Large intestine (tissue), 3 donors: Measurements from ENCODE around the gene SDHAF2. TPM values are rescaled to one million over a fixed set of nuclear protein-coding genes. Genes with fewer than 3 reads are reported as not detected.
A peak's percentile ranks its signal among the peaks of the same experiment; 100 is the strongest.
"Not testable (repeated sequence)": the region's sequence is repeated elsewhere in the genome, so short reads cannot be mapped to it uniquely, and the experiment has no call there.

Experiments
- DNase-seq, 2 donors: peaks; one replicate each; pipeline versions ENCODE4 v3.0.0 to v3.0.0-alpha.2; 2013
- H3K27ac ChIP-seq: one replicate; pipeline ENCODE4 v1.5.1; 2013; ENCODE audit warnings: low read length
- H3K27me3 ChIP-seq: 2 replicates; pipeline ENCODE4 v1.6.1; 2013; ENCODE audit warnings: low read length; ENCODE audit not compliant: control insufficient read depth, insufficient read depth
- H3K36me3 ChIP-seq: 2 replicates; pipeline ENCODE4 v1.6.1; 2013; ENCODE audit warnings: low read length; ENCODE audit not compliant: control insufficient read depth, insufficient read depth
- H3K4me1 ChIP-seq: one replicate; pipeline ENCODE4 v1.6.1; 2013; ENCODE audit warnings: low read length; ENCODE audit not compliant: control insufficient read depth, insufficient read depth
- H3K4me3 ChIP-seq: one replicate; pipeline ENCODE4 v1.5.1; 2013; ENCODE audit warnings: low read length
- H3K9me3 ChIP-seq: one replicate; pipeline ENCODE4 v1.6.1; 2013; ENCODE audit warnings: mild to moderate bottlenecking, low read depth, low read length, moderate library complexity; ENCODE audit not compliant: control insufficient read depth
- WGBS: methylation state at CpG from one replicate; pipeline ENCODE4 v1.1.5; 2013; ENCODE audit warnings: low lambda C conversion rate; ENCODE audit not compliant: insufficient coverage; 5-methylcytosine and 5-hydroxymethylcytosine counted together
- polyA plus RNA-seq: library from polyadenylated mRNA; unstranded; fragments of 120-200 nt; gene quantifications from one replicate; pipeline ENCODE4 v1.2.1, GENCODE V29; 2013

SDHAF2 gene
- polyA plus RNA-seq, 1 donor, result 38.1 TPM

DNA sequence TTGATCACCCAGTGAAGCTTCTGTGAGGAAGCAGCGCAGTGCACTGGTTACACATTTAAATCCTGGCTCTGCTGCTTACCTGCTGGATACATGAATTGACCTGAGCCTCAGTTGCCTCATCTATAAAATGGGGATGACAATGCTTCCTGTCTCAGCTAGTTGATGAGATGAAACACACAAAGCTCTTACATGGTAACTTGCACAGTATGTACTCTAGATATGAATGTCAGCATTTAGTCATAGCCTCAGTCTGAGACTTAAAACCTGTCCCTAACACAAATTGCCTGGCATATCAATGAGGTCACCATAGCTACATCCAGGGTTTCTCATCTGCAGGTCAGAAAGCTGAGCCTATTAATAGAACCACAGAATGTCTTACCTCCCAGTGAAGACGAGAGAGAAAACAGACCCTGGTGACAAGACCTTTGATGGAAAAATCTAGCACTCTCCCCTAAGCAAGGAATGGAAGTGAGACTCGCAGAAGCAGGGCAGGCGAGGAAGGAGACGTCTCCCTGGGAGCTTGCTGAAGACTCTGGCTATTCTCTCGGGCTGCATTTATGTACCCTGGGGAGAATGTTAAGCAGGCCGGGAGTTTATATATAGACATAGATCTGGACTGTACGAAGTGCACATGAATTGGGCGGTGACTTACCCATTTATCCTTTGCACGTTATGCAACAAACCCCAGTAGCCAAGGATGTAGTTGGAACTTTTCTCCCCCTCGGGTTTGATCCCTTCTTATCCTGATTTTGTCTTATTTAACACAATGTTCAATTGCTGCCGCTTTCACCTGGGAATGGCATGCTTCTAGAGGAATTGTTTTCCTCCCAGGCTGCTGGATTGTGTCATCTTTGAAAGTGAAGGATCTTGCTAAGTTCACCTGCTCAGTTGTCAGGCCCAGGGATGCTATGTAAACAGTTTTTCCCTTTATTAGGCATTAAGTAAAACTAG lies 18.0 kb downstream of the SDHAF2 start:
- Histone ChIP-seq H3K4me3 (no peak overlapping the region), H3K27ac (peak overlapping the region; percentile 8), H3K36me3 (peaks cover 55% of the 10 kb centered on the region), H3K4me1 (no peaks in the 10 kb centered on the region), H3K9me3 (no peaks in the 10 kb centered on the region), H3K27me3 (no peaks in the 10 kb centered on the region)
- DNase-seq, result no peak
- 88% methylated on average over 5 of the region's 12 CpGs for WGBS

DNA sequence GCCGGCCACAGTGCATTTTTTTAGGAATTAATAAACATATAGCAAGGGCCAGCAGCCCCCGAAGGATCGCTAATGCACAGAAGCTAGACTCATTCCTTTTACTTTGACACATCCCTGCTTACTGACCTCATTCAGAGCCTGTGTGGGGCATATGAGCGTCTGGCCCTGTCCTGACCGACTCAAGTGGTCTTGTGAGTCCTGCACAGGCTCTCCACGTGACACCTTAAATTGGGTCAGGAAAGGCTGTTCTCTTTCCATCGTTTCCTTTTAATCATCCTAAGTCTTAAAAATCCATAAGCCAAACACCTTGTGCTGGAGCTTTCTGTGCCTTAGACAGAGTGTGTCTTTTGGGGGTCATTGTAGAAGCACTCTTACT lies 18.6 kb downstream of the SDHAF2 start:
- Histone ChIP-seq H3K36me3 (peaks cover 55% of the 10 kb centered on the region), H3K9me3 (no peaks in the 10 kb centered on the region), H3K27ac (no peak overlapping the region), H3K4me3 (no peak overlapping the region), H3K27me3 (no peaks in the 10 kb centered on the region), H3K4me1 (no peaks in the 10 kb centered on the region)
- 92% methylated on average over 2 of the region's 7 CpGs for WGBS
- no peak for DNase-seq

DNA sequence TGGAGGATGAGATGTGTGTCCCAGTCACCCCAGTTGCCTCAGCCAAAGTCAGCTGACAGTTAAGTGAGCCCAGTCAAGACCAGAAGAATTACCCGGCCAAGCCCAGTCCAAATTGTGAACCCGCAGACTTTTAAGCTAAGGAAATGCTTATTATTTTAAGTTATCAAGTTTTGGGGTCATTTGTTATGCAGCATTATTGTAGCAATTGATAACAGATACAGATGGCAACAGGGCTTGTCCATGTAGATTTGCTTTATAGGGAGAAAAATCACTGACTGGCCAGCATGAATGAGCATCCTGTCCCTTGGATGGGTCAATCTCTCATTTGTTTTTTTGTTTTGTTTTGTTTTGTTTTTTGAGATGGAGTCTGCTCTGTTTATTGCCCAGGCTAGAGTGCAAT lies 22.9 kb downstream of the SDHAF2 start:
- no peak for DNase-seq
- Histone ChIP-seq H3K4me3 (no peak overlapping the region), H3K27ac (no peak overlapping the region), H3K4me1 (no peaks in the 10 kb centered on the region), H3K36me3 (peaks cover 29% of the 10 kb centered on the region), H3K9me3 (no peaks in the 10 kb centered on the region), H3K27me3 (no peaks in the 10 kb centered on the region)
- WGBS, result no CpG with 5 or more reads among the region's 2 CpGs

DNA sequence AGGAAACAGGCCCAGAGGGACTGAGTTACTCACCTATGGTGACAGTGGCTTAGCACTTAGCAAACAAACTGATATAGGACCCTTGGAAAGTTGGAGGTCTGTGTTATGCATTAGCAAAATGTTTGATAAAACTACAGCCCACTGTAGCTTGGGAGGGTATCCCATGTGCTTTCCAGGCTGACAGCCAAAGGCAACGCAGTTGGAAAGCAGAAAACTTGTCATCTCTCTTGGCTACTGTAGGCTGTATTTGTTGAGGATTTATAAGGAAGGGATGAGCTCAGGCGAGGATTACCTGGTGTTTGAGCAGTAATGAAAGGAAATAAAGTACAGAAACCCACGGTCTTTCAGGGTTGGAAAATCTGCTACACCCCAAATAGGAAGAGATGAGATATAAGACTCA lies 23.8 kb downstream of the SDHAF2 start:
- H3K27ac ChIP-seq, result no peak overlapping the region
- WGBS, result no CpG with 5 or more reads among the region's 3 CpGs
- H3K27me3 ChIP-seq, result no peaks in the 10 kb centered on the region
- no peaks in the 10 kb centered on the region for H3K9me3 ChIP-seq
- no peaks in the 10 kb centered on the region for H3K4me1 ChIP-seq
- H3K36me3 ChIP-seq, result peaks cover 21% of the 10 kb centered on the region
- H3K4me3 ChIP-seq, result no peak overlapping the region
- DNase-seq, result no peak

DNA sequence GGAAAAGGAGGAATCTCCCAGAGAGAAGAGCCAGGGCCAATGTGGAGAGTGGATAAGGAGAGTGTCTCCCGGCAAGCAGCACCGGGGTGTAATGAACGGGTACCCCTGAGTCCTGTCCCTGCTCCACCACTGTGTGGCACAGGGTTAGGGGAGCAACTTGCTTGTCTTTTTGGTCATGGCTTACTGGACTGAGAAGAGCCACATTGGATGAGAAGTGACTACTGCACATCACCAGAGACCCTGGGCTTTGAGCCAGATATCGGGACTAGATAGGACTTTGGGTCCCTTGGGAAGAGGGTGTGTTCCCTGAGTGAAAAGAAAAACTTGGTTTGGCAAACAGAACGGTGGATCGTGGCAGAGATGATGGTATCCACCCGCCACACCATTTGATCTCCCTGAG lies 24.6 kb downstream of the SDHAF2 start:
- no peaks in the 10 kb centered on the region for H3K27me3 ChIP-seq
- no peak overlapping the region for H3K27ac ChIP-seq
- H3K4me1 ChIP-seq, result no peaks in the 10 kb centered on the region
- H3K36me3 ChIP-seq, result peaks cover 14% of the 10 kb centered on the region
- no peak overlapping the region for H3K4me3 ChIP-seq
- no peak for DNase-seq
- WGBS, result no CpG with 5 or more reads among the region's 7 CpGs
- H3K9me3 ChIP-seq, result no peaks in the 10 kb centered on the region

DNA sequence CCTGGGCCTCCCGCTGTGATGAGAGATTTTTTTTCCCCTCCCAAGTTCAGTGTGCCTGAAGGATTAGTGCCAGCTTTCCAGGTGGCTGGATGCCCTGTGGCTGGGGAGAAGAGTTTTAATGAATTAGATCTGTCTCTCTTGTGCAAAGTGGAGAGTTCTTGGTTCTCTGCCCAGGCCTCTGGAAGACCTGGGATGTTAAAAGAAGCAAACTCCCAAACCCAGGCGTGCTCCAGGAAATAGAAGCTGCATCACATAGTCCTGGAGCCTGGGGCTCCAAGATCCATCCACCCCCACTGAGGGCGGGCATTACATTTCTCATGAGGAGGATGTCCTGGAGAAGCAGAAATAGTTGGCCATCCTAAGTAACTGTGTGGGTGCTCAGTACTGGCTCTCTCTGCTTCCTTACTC lies 30.6 kb downstream of the SDHAF2 start:
- Histone ChIP-seq H3K27me3 (no peaks in the 10 kb centered on the region), H3K27ac (no peak overlapping the region), H3K4me1 (no peaks in the 10 kb centered on the region), H3K36me3 (peaks cover 6% of the 10 kb centered on the region), H3K9me3 (no peaks in the 10 kb centered on the region), H3K4me3 (no peak overlapping the region)
- peak in 1 of 2 donors; percentile 14 for DNase-seq
- no CpG with 5 or more reads among the region's 3 CpGs for WGBS

DNA sequence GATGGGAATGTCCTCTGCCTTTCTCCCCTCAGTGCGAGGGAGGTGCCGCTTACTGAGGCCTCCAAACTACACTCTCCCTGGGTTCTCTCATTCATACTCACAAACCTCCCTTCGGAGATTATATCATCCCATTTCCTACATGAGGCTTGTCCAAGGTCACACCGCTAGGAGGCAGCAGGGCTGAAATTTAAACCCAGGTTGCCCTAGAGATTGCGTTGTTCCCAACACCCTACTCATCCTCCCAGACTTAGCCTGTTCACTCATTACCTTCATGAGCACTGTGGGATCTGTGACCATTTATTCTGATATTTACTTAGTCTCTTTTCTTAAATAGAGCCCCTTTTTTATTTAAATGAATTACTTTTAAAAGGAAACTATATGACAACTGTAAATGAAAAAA lies 31.1 kb downstream of the SDHAF2 start:
- no peaks in the 10 kb centered on the region for H3K4me1 ChIP-seq
- H3K4me3 ChIP-seq, result no peak overlapping the region
- H3K9me3 ChIP-seq, result no peaks in the 10 kb centered on the region
- DNase-seq, result no peak
- H3K27ac ChIP-seq, result no peak overlapping the region
- peaks cover 2% of the 10 kb centered on the region for H3K36me3 ChIP-seq
- WGBS, result 80% methylated on average over 1 of the region's 5 CpGs
- no peaks in the 10 kb centered on the region for H3K27me3 ChIP-seq

DNA sequence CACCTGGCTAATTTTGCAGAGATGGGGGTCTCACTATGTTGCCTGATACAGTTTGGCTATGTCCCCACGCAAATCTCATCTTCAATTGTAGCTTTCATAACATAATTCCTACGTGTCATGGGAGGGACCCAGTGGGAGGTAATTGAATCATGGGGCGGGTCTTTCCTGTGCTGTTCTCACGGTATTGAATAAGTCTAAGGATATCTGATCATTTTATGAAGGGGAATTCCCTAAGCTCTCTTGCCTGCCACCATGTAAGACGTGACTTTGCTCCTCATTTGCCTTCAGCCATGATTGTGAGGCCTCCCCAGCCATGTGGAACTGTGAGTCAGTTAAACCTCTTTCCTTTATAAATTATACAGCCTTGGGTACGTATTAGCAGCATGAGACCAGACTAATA lies 37.7 kb downstream of the SDHAF2 start:
- not testable (repeated sequence) for H3K9me3 ChIP-seq, DNase-seq, H3K27ac ChIP-seq, H3K27me3 ChIP-seq, H3K4me3 ChIP-seq, H3K4me1 ChIP-seq, H3K36me3 ChIP-seq
- WGBS, result 43% methylated on average over 1 of the region's 6 CpGs

DNA sequence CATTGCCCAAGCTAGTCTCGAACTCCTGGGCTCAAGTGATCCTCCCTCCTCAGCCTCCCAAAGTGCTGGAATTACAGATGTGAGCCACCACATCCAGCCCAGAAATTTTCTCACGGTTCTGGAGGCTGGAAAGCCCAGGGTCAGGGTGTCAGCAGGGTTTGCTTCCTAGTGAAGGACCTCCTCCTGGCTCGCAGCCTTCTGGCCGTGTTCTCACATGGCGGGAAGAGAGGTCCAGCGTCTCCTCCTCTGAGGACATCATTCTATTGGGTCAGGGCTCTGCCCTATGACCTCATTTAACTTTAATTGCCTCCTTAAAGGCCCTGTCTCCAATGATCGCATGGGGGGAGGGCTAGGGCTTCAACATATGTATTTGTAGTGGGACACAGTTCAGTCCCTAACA lies 38.1 kb downstream of the SDHAF2 start:
- no peak overlapping the region for H3K27ac ChIP-seq
- no peak for DNase-seq
- no peaks in the 10 kb centered on the region for H3K27me3 ChIP-seq
- no peaks in the 10 kb centered on the region for H3K9me3 ChIP-seq
- peaks cover 9% of the 10 kb centered on the region for H3K36me3 ChIP-seq
- no peaks in the 10 kb centered on the region for H3K4me1 ChIP-seq
- H3K4me3 ChIP-seq, result no peak overlapping the region
- WGBS, result no CpG with 5 or more reads among the region's 7 CpGs

DNA sequence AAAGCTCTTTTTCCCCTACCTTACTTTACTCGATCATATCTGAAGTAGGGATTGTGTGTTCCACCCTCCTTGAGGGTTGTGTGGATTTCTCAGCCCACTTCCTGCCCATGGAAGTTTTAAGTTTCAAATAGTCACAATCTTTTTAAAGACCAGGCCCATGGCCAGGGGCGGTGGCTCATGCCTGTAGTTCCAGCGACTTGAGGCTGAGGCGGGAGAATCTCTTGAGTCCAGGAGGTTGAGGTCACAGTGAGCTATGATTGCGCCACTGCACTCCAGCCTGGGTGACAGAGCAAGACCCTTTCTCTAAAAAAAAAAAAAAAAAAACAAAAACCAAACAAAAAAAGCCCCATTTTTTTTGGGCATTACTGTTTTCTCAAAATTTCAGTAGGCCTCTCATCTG lies 42.4 kb downstream of the SDHAF2 start:
- no CpG with 5 or more reads among the region's 5 CpGs for WGBS
- peaks cover 4% of the 10 kb centered on the region for H3K4me1 ChIP-seq
- no peak overlapping the region for H3K4me3 ChIP-seq
- H3K9me3 ChIP-seq, result no peaks in the 10 kb centered on the region
- no peaks in the 10 kb centered on the region for H3K27me3 ChIP-seq
- DNase-seq, result no peak
- no peak overlapping the region for H3K27ac ChIP-seq
- peaks cover 5% of the 10 kb centered on the region for H3K36me3 ChIP-seq

DNA sequence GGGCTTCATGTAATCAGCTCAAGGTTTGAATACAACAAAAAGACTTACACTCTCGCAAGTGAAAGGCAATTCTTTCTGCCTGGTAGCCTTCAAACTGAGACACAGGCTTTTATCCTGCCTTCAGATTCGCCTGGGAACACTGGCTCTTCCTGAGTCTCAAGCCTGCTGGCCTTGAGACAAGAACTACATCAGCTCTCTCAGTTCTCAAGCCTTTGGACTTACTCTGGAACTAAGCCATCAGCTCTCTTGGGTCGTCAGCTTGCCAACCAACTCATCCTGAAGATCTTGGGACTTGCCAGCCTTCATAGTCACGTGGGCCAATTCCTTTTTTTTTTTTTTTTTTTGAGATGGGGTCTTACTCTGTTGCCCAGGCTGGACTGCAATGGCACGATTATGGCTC lies 42.9 kb downstream of the SDHAF2 start:
- H3K9me3 ChIP-seq, result no peaks in the 10 kb centered on the region
- peaks cover 5% of the 10 kb centered on the region for H3K36me3 ChIP-seq
- H3K27me3 ChIP-seq, result no peaks in the 10 kb centered on the region
- 100% methylated on average over 1 of the region's 5 CpGs for WGBS
- no peak for DNase-seq
- H3K4me3 ChIP-seq, result no peak overlapping the region
- H3K27ac ChIP-seq, result no peak overlapping the region
- peaks cover 10% of the 10 kb centered on the region for H3K4me1 ChIP-seq
